Tibial nerve (tissue), 4 donors: ENCODE measurements around the gene RAB24. TPM values are rescaled to one million over a fixed set of nuclear protein-coding genes. Genes with fewer than 3 reads are reported as not detected.
"Not testable (repeated sequence)": the region's sequence is repeated elsewhere in the genome, so short reads cannot be mapped to it uniquely, and the experiment has no call there.

Source experiments
- DNase-seq, 2 donors: peaks; one replicate each; pipeline ENCODE4 v3.0.0-alpha.2; 2019; ENCODE audit warnings: low spot score in 2 of 2
- H3K27ac ChIP-seq, 4 donors: fragments of 200-600 bp; sonication (generic) in 3 of 4; one replicate each; pipeline ENCODE4 v1.5.1; 2017 to 2019; ENCODE audit warnings: mild to moderate bottlenecking in 1 of 4
- H3K27me3 ChIP-seq, 2 donors: fragments of 200-600 bp; sonication (generic) in 1 of 2; one replicate each; pipeline versions ENCODE4 v1.5.1 to v1.6.0; 2017 to 2019
- H3K36me3 ChIP-seq, 3 donors: fragments of 200-600 bp; sonication (generic); one replicate each; pipeline ENCODE4 v1.5.1; 2018 to 2019
- H3K4me1 ChIP-seq, 4 donors: fragments of 200-600 bp; sonication (generic) in 3 of 4; one replicate each; pipeline ENCODE4 v1.5.1; 2017 to 2019
- H3K4me3 ChIP-seq, 4 donors: fragments of 200-600 bp; sonication (generic) in 3 of 4; one replicate each; pipeline ENCODE4 v1.5.1; 2017 to 2019; ENCODE audit warnings: mild to moderate bottlenecking in 1 of 4, moderate library complexity in 1 of 4
- H3K9me3 ChIP-seq, 4 donors: fragments of 200-600 bp; sonication (generic) in 3 of 4; one replicate each; pipeline ENCODE4 v1.5.1; 2017 to 2019
- CTCF ChIP-seq, 5 experiments: fragments of 200-600 bp in 3 of 5; fragments of 450-650 bp in 2 of 5; sonication (generic) in 3 of 5; IDR thresholded peaks; one replicate each; pipeline ENCODE4 v1.5.1; 2016 to 2019; ENCODE audit warnings: antibody characterized with exemption in 5 of 5, mild to moderate bottlenecking in 3 of 5, moderate library complexity in 2 of 5
- EP300 ChIP-seq, 2 donors: sonication (generic); formaldehyde crosslinking; IDR thresholded peaks; one replicate each; pipeline ENCODE4 v1.6.1; 2017; ENCODE audit warnings: antibody characterized with exemption in 2 of 2, mild to moderate bottlenecking in 1 of 2
- POLR2A ChIP-seq, 2 donors: fragments of 450-650 bp; IDR thresholded peaks; one replicate each; pipeline ENCODE4 v1.6.1; 2017; ENCODE audit warnings: antibody characterized with exemption in 2 of 2, mild to moderate bottlenecking in 2 of 2, moderate library complexity in 2 of 2
- WGBS, 2 donors: methylation state at CpG; one replicate each; pipeline ENCODE4 v1.1.5; 2018; 5-methylcytosine and 5-hydroxymethylcytosine counted together
- total RNA-seq, 4 donors: library from RNA; depleted of rRNA; stranded (reverse); fragments of >200 nt; gene quantifications; one replicate each; pipeline ENCODE4 v1.1.0, GENCODE V29; 2016

Gene RAB24
- total RNA-seq, 4 donors from 2014 or later = 24.1 to 56.7 (median 35.4) TPM

- H3K36me3 ChIP-seq = peaks cover 0 to 79% (median 14%) of the 10 kb centered on the region in 3 donors
- DNase-seq = no peak
- H3K4me3 ChIP-seq = no peak overlapping the region
- no peaks in the 10 kb centered on the region for H3K4me1 ChIP-seq
- H3K9me3 ChIP-seq = no peaks in the 10 kb centered on the region
- H3K27me3 ChIP-seq = no peaks in the 10 kb centered on the region
- WGBS, 2 donors = 82 to 92% methylated on average over 10 to 16 of the region's 16 CpGs
- no peak overlapping the region for H3K27ac ChIP-seq
- no peak for TF ChIP-seq CTCF (IDR thresholded peaks at IDR 0.05)
- TF ChIP-seq EP300 (IDR thresholded peaks at IDR 0.05) = no peak
- TF ChIP-seq POLR2A (IDR thresholded peaks at IDR 0.05) = no peak
Measured at GRCh38 chr5:177265395-177265794, 38.1 kb downstream of the RAB24 start.

GRCh38 chr5:177264178-177264577 is 39.3 kb downstream of the RAB24 start:
- Histone ChIP-seq H3K36me3 (peaks cover 0 to 79% (median 14%) of the 10 kb centered on the region in 3 donors), H3K27me3 (no peaks in the 10 kb centered on the region), H3K9me3 (no peaks in the 10 kb centered on the region), H3K4me1 (no peaks in the 10 kb centered on the region), H3K4me3 (no peak overlapping the region), H3K27ac (no peak overlapping the region)
- WGBS, 2 donors = 65 to 74% methylated on average over 1 of the region's 1 CpG
- DNase-seq = no peak
- TF ChIP-seq POLR2A (IDR thresholded peaks at IDR 0.05) (no peak), CTCF (IDR thresholded peaks at IDR 0.05) (no peak), EP300 (IDR thresholded peaks at IDR 0.05) (no peak)

- no peaks in the 10 kb centered on the region for H3K4me1 ChIP-seq
- H3K27me3 ChIP-seq = no peaks in the 10 kb centered on the region
- 96 to 100% methylated on average over 1 of the region's 1 CpG for WGBS, 2 donors
- no peak overlapping the region for H3K27ac ChIP-seq
- TF ChIP-seq EP300 (IDR thresholded peaks at IDR 0.05) (no peak), CTCF (IDR thresholded peaks at IDR 0.05) (no peak), POLR2A (IDR thresholded peaks at IDR 0.05) (no peak)
- H3K4me3 ChIP-seq = no peak overlapping the region
- no peaks in the 10 kb centered on the region for H3K9me3 ChIP-seq
- no peak for DNase-seq
- H3K36me3 ChIP-seq = peaks cover 0 to 80% (median 0%) of the 10 kb centered on the region in 3 donors
Measured at GRCh38 chr5:177261510-177261909, 42.0 kb downstream of the RAB24 start.

GRCh38 chr5:177260961-177261360 is 42.6 kb downstream of the RAB24 start:
- Histone ChIP-seq H3K27me3 (no peaks in the 10 kb centered on the region), H3K9me3 (no peaks in the 10 kb centered on the region), H3K36me3 (peaks cover 0 to 78% (median 0%) of the 10 kb centered on the region in 3 donors), H3K27ac (no peak overlapping the region), H3K4me3 (no peak overlapping the region), H3K4me1 (no peaks in the 10 kb centered on the region)
- no peak for DNase-seq
- no peak for TF ChIP-seq POLR2A (IDR thresholded peaks at IDR 0.05)
- TF ChIP-seq EP300 (IDR thresholded peaks at IDR 0.05) = no peak
- no peak for TF ChIP-seq CTCF (IDR thresholded peaks at IDR 0.05)
- 89 to 90% methylated on average over 7 of the region's 7 CpGs for WGBS, 2 donors

GRCh38 chr5:177258711-177259110 is 44.8 kb downstream of the RAB24 start:
- H3K9me3 ChIP-seq, H3K27ac ChIP-seq, H3K27me3 ChIP-seq, H3K4me3 ChIP-seq, DNase-seq, H3K4me1 ChIP-seq: not testable (repeated sequence)
- H3K36me3 ChIP-seq = peaks cover 0 to 91% (median 0%) of the 10 kb centered on the region in 3 donors
- 85 to 94% methylated on average over 7 of the region's 7 CpGs for WGBS, 2 donors

- 54 to 59% methylated on average over 5 of the region's 5 CpGs for WGBS, 2 donors
- Histone ChIP-seq H3K9me3 (no peaks in the 10 kb centered on the region), H3K36me3 (peaks cover 0 to 93% (median 0%) of the 10 kb centered on the region in 3 donors), H3K4me3 (no peak overlapping the region), H3K27me3 (no peaks in the 10 kb centered on the region), H3K4me1 (no peaks in the 10 kb centered on the region), H3K27ac (no peak overlapping the region)
- no peak for DNase-seq
- TF ChIP-seq CTCF (IDR thresholded peaks at IDR 0.05) = no peak
- no peak for TF ChIP-seq POLR2A (IDR thresholded peaks at IDR 0.05)
- no peak for TF ChIP-seq EP300 (IDR thresholded peaks at IDR 0.05)
Measured at GRCh38 chr5:177256296-177256695, 47.2 kb downstream of the RAB24 start.
